Keratinocyte (primary cell): ENCODE results near the gene TSPAN1. TPM values are rescaled to one million over a fixed set of nuclear protein-coding genes. Genes with fewer than 3 reads are reported as not detected.

Experiments
- DNase-seq: peaks from one replicate; pipeline ENCODE4 v3.0.0-alpha.2; 2011; ENCODE audit warnings: low read depth, missing footprints, low spot score
- FAIRE-seq: peaks from 2 replicates; lab custom pipeline; 2011; peaks lifted over from hg19 to GRCh38; lab: Jason Lieb, UNC
- H2AFZ ChIP-seq: 2 replicates; pipeline ENCODE4 v1.6.0; 2012; ENCODE audit warnings: low read length, control low read depth, inconsistent platforms; ENCODE audit not compliant: control insufficient read depth
- H3K27ac ChIP-seq: 2 replicates; pipeline ENCODE4 v1.5.1; 2011; ENCODE audit warnings: low read length; ENCODE audit not compliant: control insufficient read depth, insufficient read depth
- H3K27me3 ChIP-seq: 3 replicates; pipeline ENCODE4 v1.6.0; 2011; ENCODE audit warnings: low read length; ENCODE audit not compliant: control insufficient read depth, insufficient read depth; ENCODE audit errors: extremely low read depth
- H3K36me3 ChIP-seq, 2 experiments: 2 replicates in 1 of 2; 3 replicates in 1 of 2; pipeline ENCODE4 v1.5.1; 2011; ENCODE audit warnings: low read length in 2 of 2, mild to moderate bottlenecking in 1 of 2; ENCODE audit not compliant: control insufficient read depth in 2 of 2, insufficient read depth in 2 of 2; ENCODE audit errors: extremely low read depth in 1 of 2
- H3K4me1 ChIP-seq: 3 replicates; pipeline ENCODE4 v1.5.1; 2011; ENCODE audit warnings: low read length; ENCODE audit not compliant: control insufficient read depth, insufficient read depth; ENCODE audit errors: extremely low read depth
- H3K4me2 ChIP-seq: 3 replicates; pipeline ENCODE4 v1.6.0; 2011; ENCODE audit warnings: low read depth, low read length; ENCODE audit not compliant: control insufficient read depth, insufficient read depth; ENCODE audit errors: extremely low read depth
- H3K4me3 ChIP-seq, 3 experiments: fragments of 200-600 bp in 1 of 3; sonication (generic) in 1 of 3; 2 replicates in 2 of 3; 3 replicates in 1 of 3; pipeline ENCODE4 v1.5.1; 2011 to 2016; ENCODE audit warnings: low read length in 3 of 3, mild to moderate bottlenecking in 3 of 3, control low read depth in 2 of 3, inconsistent platforms in 1 of 3, low read depth in 1 of 3, mixed read lengths in 1 of 3, mixed run types in 1 of 3, moderate library complexity in 1 of 3; ENCODE audit not compliant: control insufficient read depth in 2 of 3, insufficient read depth in 2 of 3; ENCODE audit errors: extremely low read depth in 1 of 3
- H3K79me2 ChIP-seq: 2 replicates; pipeline ENCODE4 v1.6.0; 2012; ENCODE audit warnings: low read length; ENCODE audit not compliant: control insufficient read depth, insufficient read depth
- H3K9ac ChIP-seq: 3 replicates; pipeline ENCODE4 v1.6.0; 2011; ENCODE audit warnings: low read length; ENCODE audit not compliant: control insufficient read depth, insufficient read depth; ENCODE audit errors: extremely low read depth
- H3K9me1 ChIP-seq: 3 replicates; pipeline ENCODE4 v1.6.0; 2011; ENCODE audit warnings: low read length; ENCODE audit not compliant: control insufficient read depth, insufficient read depth; ENCODE audit errors: extremely low read depth
- H3K9me3 ChIP-seq: 2 replicates; pipeline ENCODE4 v1.5.1; 2012; ENCODE audit warnings: low read depth, low read length; ENCODE audit not compliant: control insufficient read depth
- H4K20me1 ChIP-seq: 3 replicates; pipeline ENCODE4 v1.6.0; 2011; ENCODE audit warnings: low read length; ENCODE audit not compliant: control insufficient read depth, insufficient read depth; ENCODE audit errors: extremely low read depth
- EZH2 ChIP-seq: IDR thresholded peaks from one replicate; pipeline ENCODE4 v1.6.1; 2012; ENCODE audit warnings: inconsistent platforms, mild to moderate bottlenecking, low read length, moderate library complexity
- dilution Hi-C: fragments of 300-500 bp; cut with MboI; formaldehyde crosslinking; loops from one replicate; pipeline ENCODE4 v1.7.0; 2020; ENCODE audit warnings: low sequenced_read_pairs; ENCODE audit not compliant: extremely low pct_ligation_motif_present
- polyA plus RNA-seq, 5 experiments: library from polyadenylated mRNA; depleted of rRNA in 3 of 5; stranded (reverse) in 3 of 5; stranded (forward) in 1 of 5; unstranded in 1 of 5; fragments of >200 nt; gene quantifications; 1 replicate in 1 of 5; 2 replicates in 3 of 5; 3 replicates in 1 of 5; pipeline versions ENCODE4 v1.2.1 to v1.2.3, GENCODE V29; 2011 to 2012; ENCODE audit warnings: missing spikeins in 2 of 5, low read depth in 1 of 5, low replicate concordance in 1 of 5
- TF ChIP-seq, protein P1 (sequence below), 3 experiments: IDR thresholded peaks in 1 of 3; conservative IDR thresholded peaks in 1 of 3; optimal IDR thresholded peaks in 1 of 3; 2 replicates in 2 of 3; 3 replicates in 1 of 3; pipeline versions ENCODE3 to v1.5.1; 2011; ENCODE audit warnings: low read length in 3 of 3, mild to moderate bottlenecking in 3 of 3, moderate library complexity in 2 of 3, control low read depth in 1 of 3, inconsistent platforms in 1 of 3; ENCODE audit not compliant: insufficient read depth in 2 of 3; ENCODE audit errors: extremely low read depth in 1 of 3

Gene TSPAN1
- polyA plus RNA-seq, 1 donor (not counting 4 experiments of a cell fraction or from before 2014, with no cell fraction given) = 312 TPM

DNA sequence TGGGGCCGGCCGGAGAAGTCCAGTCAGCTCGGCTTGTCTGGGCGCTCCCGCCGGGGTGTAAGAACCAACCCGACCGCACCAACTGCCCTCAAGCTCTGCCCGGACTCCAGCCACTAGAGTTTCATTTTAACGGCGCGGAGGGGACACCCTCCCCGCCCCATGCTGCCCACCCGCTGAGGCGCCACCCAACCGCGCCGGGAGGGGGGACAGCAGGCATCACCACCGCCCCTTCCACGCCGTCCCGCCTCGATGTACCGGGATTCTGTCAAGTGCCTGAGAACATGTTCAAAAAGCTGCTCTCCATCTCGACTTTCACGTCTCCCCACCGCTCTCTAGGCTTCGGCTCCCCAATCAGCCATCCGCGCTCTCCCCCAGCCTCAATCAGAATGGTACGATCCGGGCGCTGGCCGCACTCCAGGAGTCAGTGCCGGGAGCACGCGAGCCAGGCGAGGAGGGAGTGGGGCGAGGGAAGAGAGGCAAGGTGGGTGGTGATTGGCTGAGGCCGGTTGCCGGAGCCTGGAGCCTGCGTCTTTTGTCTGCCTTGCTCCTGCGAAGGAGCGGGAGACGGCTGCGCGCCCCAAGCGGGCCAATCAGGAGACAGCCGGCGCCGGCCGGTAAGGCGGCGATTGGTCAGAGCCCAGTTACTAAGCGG lies 42.2 kb upstream of the TSPAN1 start, which contains the start of gene PIK3R3:
PIK3R3 (minus strand) TSS at position 101 of the 652 bp plus-strand sequence. CDS start 677 bp downstream, outside the sequence.
- dilution Hi-C loops = no loop called here
- Histone ChIP-seq H3K27ac (peak within 1 kb of the TSS; percentile 91), H3K36me3 (no peaks in the 10 kb centered on the region), H3K4me2 (peak within 1 kb of the TSS; percentile 96), H3K9ac (peak within 1 kb of the TSS; percentile 88), H3K4me1 (peaks cover 15% of the 10 kb centered on the region), H2AFZ (peak within 1 kb of the TSS; percentile 97), H3K9me1 (no peaks in the 10 kb centered on the region), H3K79me2 (no peaks in the 10 kb centered on the region), H3K4me3 (peak within 1 kb of the TSS; percentile 64 to 95 (median 85)), H4K20me1 (no peaks in the 10 kb centered on the region), H3K27me3 (peaks cover 5% of the 10 kb centered on the region), H3K9me3 (no peaks in the 10 kb centered on the region)
- FAIRE-seq (peak; percentile 85), DNase-seq (peak; percentile 88)
- TF ChIP-seq EZH2 = no peak
- TF ChIP-seq, protein P1, sequence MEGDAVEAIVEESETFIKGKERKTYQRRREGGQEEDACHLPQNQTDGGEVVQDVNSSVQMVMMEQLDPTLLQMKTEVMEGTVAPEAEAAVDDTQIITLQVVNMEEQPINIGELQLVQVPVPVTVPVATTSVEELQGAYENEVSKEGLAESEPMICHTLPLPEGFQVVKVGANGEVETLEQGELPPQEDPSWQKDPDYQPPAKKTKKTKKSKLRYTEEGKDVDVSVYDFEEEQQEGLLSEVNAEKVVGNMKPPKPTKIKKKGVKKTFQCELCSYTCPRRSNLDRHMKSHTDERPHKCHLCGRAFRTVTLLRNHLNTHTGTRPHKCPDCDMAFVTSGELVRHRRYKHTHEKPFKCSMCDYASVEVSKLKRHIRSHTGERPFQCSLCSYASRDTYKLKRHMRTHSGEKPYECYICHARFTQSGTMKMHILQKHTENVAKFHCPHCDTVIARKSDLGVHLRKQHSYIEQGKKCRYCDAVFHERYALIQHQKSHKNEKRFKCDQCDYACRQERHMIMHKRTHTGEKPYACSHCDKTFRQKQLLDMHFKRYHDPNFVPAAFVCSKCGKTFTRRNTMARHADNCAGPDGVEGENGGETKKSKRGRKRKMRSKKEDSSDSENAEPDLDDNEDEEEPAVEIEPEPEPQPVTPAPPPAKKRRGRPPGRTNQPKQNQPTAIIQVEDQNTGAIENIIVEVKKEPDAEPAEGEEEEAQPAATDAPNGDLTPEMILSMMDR (optimal IDR thresholded peaks at IDR 0.05 in 1 of 3, IDR thresholded peaks at IDR 0.05 in 1 of 3, conservative IDR thresholded peaks at IDR 0.05 in 1 of 3; ENCODE audit: extremely low read depth in 1 of 3, insufficient read depth in 2 of 3, low read length in 3 of 3) = no peak

DNA sequence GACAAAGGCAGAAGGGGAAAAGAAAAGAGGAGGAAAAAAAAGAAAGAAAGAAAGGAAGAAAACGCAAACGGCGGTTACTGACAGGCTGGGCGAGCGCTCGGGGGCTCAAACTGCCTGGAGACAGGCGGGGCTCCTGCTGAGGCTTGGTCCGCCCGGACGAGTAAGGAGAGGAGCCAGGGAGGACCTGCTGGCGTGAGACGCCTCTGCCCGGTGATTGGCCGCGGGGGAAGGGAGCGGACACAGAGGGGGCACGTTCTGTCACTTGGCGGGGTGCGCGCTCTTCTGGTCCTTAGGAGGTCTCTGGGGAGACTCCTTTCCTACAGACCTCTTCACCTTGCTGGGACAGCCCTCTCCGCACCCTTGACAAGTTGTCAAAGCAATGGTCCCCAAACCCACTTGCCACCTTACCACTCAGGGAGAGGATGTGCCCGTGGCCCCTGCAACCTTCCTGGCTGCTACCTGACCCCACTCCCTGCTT lies 41.7 kb upstream of the TSPAN1 start:
- H3K36me3 ChIP-seq = no peaks in the 10 kb centered on the region
- H3K79me2 ChIP-seq = no peaks in the 10 kb centered on the region
- peaks cover 15% of the 10 kb centered on the region for H3K4me1 ChIP-seq
- dilution Hi-C loops = no loop called here
- no peak for FAIRE-seq
- H3K27ac ChIP-seq = peak overlapping the region; percentile 45
- TF ChIP-seq, protein P1 (optimal IDR thresholded peaks at IDR 0.05 in 1 of 3, IDR thresholded peaks at IDR 0.05 in 1 of 3, conservative IDR thresholded peaks at IDR 0.05 in 1 of 3; ENCODE audit: extremely low read depth in 1 of 3, insufficient read depth in 2 of 3, low read length in 3 of 3) = no peak
- no peak for TF ChIP-seq EZH2
- H2AFZ ChIP-seq = peak overlapping the region; percentile 51
- peaks cover 5% of the 10 kb centered on the region for H3K27me3 ChIP-seq
- no peaks in the 10 kb centered on the region for H4K20me1 ChIP-seq
- DNase-seq = no peak
- peak overlapping the region; percentile 88 for H3K9ac ChIP-seq
- H3K9me3 ChIP-seq = no peaks in the 10 kb centered on the region
- peak overlapping the region; percentile 39 to 64 (median 55) for H3K4me3 ChIP-seq
- no peaks in the 10 kb centered on the region for H3K9me1 ChIP-seq
- peak overlapping the region; percentile 96 for H3K4me2 ChIP-seq
